Fibroblast of mammary gland (primary cell): ENCODE data around the gene SP2.
A peak's percentile ranks its signal among the peaks of the same experiment; 100 is the strongest.

ENCODE experiments used
- DNase-seq: peaks from one replicate; pipeline ENCODE4 v3.0.0-alpha.2; 2010; ENCODE audit warnings: low read depth
- H3K4me3 ChIP-seq: 2 replicates; pipeline ENCODE4 v1.5.1; 2011; ENCODE audit warnings: low read depth, mild to moderate bottlenecking, low read length, moderate library complexity; ENCODE audit not compliant: control insufficient read depth
- TF ChIP-seq, protein P1 (sequence below): conservative IDR thresholded peaks from 2 replicates; pipeline ENCODE4 v1.5.1; 2011; ENCODE audit warnings: low read depth, low read length, inconsistent platforms; ENCODE audit not compliant: control insufficient read depth, insufficient read depth

Gene SP2

GRCh38 chr17:47945080-47945479, 49.0 kb downstream of the SP2 start:
- no peak for DNase-seq
- TF ChIP-seq, protein P1, sequence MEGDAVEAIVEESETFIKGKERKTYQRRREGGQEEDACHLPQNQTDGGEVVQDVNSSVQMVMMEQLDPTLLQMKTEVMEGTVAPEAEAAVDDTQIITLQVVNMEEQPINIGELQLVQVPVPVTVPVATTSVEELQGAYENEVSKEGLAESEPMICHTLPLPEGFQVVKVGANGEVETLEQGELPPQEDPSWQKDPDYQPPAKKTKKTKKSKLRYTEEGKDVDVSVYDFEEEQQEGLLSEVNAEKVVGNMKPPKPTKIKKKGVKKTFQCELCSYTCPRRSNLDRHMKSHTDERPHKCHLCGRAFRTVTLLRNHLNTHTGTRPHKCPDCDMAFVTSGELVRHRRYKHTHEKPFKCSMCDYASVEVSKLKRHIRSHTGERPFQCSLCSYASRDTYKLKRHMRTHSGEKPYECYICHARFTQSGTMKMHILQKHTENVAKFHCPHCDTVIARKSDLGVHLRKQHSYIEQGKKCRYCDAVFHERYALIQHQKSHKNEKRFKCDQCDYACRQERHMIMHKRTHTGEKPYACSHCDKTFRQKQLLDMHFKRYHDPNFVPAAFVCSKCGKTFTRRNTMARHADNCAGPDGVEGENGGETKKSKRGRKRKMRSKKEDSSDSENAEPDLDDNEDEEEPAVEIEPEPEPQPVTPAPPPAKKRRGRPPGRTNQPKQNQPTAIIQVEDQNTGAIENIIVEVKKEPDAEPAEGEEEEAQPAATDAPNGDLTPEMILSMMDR = no peak
- H3K4me3 ChIP-seq = no peak overlapping the region

DNA sequence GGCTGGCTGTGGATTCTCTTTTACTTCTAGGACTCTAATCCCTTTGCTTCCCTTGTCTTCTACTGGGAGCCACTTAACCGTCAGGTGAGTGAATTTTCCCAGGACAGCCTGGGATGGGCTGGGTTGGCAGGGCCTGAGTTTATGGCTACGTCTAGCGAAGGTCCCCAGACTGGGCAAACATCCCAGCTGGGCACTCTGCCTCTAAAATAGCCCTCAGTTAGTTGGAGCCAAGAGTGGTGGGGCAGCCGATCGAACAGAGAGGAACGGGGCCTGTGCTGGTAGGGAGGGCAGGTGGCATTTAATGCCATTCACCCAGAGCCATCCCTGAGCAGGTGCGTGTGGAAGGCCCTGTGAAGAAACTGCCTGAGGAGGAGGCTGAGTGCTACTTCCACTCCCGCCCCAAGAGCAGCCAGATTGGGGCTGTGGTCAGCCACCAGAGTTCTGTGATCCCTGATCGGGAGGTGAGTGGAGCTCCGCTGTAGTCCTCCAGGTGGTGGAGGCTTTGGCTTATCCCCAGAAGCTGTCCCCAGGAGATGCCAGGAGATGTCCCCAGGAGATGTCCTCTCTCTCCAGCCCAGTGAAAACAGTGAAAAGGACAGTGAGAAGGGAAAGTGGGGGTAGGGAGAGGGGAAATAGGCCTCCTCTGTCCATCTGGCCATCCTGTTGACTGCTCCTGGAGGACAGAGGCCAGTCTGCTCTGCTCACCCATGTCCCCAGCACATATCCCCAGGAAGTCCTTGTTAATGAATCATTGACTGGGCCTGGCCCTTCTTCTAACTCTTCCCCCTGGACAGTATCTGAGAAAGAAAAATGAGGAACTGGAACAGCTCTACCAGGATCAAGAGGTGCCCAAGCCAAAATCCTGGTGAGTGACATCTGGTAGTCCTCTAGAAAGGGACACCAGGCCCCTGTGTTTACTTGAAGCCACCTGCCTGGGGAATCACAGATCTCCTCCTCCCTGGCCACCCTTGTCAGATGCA, 49.8 kb downstream of the SP2 start:
- no peak overlapping the region for H3K4me3 ChIP-seq
- TF ChIP-seq, protein P1 = no peak

DNA sequence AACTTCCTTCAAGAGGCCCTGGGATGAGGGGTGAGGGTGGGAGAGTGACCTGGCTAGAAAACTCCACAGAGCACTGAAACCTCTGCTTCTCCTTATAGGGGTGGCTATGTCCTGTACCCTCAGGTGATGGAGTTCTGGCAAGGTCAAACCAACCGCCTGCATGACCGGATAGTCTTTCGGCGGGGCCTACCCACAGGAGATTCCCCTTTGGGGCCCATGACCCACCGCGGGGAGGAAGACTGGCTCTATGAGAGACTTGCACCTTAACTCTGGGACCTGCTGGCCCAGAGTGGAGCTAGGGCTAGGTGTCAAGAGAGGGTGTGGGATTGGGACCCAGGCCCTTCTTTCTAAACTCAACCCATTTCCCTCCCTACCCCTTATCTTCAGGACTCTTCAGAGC, 50.5 kb downstream of the SP2 start:
- TF ChIP-seq, protein P1 = no peak
- no peak for DNase-seq
- no peak overlapping the region for H3K4me3 ChIP-seq

More for the DNA sequence above, 49.8 kb downstream of the SP2 start:
- no peak for DNase-seq

DNA sequence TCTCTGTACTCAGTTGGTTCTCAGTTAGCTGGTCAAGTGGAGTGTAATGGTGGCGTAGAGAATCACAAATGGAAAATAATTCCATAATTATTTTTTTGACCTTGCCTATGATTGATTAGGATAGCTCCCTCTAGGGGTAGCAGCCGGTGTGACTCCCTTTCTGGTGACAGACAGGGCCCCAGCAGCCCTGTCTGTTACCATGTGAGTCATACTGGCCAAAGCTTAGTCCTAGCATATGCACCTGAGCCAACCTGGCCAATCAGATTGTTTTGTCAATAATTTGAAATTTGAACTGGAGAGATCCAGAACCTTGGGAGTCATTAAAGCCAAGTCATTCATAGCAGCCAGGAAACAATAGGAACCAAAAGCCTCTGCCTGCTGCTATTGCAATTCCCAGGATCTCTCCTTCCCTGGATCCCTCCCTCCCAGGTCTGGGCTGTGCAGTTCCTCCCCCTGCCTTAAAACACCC, 50.9 kb downstream of the SP2 start:
- TF ChIP-seq, protein P1 = peak; percentile 84
- H3K4me3 ChIP-seq = no peak overlapping the region
- peak; percentile 82 for DNase-seq

- H3K4me3 ChIP-seq = no peak overlapping the region
- DNase-seq = no peak
- TF ChIP-seq, protein P1 = no peak
Measured at GRCh38 chr17:47948706-47949196, 52.7 kb downstream of the SP2 start.

- H3K4me3 ChIP-seq = peak overlapping the region; percentile 29
- peak; percentile 76 for DNase-seq
- TF ChIP-seq, protein P1 = peak; percentile 86
Measured at GRCh38 chr17:47949197-47949759, 53.2 kb downstream of the SP2 start.
